Spleen (tissue), 7 donors: Measurements from ENCODE around the gene PGAM4.

Experiments used
- POLR2A ChIP-seq, 3 donors: fragments of 450-650 bp; IDR thresholded peaks; one replicate each; pipeline ENCODE4 v1.5.1; 2017; ENCODE audit warnings: antibody characterized with exemption in 3 of 3, mild to moderate bottlenecking in 1 of 3
- POLR2AphosphoS5 ChIP-seq, 3 donors: sonication (generic); formaldehyde crosslinking; IDR thresholded peaks; one replicate each; pipeline ENCODE4 v1.5.1; 2017; ENCODE audit warnings: antibody characterized with exemption in 3 of 3
- TF ChIP-seq, protein P1 (sequence below), 11 experiments: fragments of 200-600 bp in 7 of 11; fragments of 450-650 bp in 4 of 11; sonication (generic) in 4 of 11; IDR thresholded peaks in 8 of 11; conservative IDR thresholded peaks in 3 of 11; 1 replicate in 7 of 11; 2 replicates in 4 of 11; pipeline versions ENCODE4 v1.4.0 to v1.8.0; 2016 to 2021; ENCODE audit warnings: antibody characterized with exemption in 11 of 11, inconsistent platforms in 4 of 11, mild to moderate bottlenecking in 1 of 11
- donor health status: DM: no; HTN: no; CAD: no; lungs with moderate emphysema.
- donor health status: DM: no; HTN: no; CAD: no.
- donor health status: DM: no; HTN: no; CAD: no.

DNA sequence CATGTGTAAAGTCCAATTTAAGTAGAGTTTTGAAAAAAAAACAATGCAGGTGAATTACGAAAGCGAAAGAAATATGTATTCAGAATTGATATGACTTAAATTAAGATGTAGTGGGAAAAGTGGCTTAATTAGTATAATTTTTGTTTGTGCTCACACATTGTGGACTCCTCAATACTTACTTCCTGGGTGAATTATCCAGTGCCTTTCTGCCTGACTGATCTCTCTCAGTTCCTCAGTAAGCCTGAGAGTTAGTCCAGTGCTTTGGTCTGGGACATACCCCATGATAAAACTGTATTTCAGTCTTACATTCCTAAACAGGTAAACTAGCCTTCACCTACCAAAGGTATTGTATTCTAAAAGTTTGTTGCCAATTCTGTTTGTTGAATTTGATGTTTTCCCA is 8.4 kb downstream of the PGAM4 start:
- TF ChIP-seq, protein P1, sequence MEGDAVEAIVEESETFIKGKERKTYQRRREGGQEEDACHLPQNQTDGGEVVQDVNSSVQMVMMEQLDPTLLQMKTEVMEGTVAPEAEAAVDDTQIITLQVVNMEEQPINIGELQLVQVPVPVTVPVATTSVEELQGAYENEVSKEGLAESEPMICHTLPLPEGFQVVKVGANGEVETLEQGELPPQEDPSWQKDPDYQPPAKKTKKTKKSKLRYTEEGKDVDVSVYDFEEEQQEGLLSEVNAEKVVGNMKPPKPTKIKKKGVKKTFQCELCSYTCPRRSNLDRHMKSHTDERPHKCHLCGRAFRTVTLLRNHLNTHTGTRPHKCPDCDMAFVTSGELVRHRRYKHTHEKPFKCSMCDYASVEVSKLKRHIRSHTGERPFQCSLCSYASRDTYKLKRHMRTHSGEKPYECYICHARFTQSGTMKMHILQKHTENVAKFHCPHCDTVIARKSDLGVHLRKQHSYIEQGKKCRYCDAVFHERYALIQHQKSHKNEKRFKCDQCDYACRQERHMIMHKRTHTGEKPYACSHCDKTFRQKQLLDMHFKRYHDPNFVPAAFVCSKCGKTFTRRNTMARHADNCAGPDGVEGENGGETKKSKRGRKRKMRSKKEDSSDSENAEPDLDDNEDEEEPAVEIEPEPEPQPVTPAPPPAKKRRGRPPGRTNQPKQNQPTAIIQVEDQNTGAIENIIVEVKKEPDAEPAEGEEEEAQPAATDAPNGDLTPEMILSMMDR (IDR thresholded peaks at IDR 0.05 in 8 of 11, conservative IDR thresholded peaks at IDR 0.05 in 3 of 11), result no peak
- TF ChIP-seq POLR2A (IDR thresholded peaks at IDR 0.05) (no peak), POLR2AphosphoS5 (IDR thresholded peaks at IDR 0.05) (no peak)
